Measurements from ENCODE around the gene ARSB.

ARSB gene

DNA sequence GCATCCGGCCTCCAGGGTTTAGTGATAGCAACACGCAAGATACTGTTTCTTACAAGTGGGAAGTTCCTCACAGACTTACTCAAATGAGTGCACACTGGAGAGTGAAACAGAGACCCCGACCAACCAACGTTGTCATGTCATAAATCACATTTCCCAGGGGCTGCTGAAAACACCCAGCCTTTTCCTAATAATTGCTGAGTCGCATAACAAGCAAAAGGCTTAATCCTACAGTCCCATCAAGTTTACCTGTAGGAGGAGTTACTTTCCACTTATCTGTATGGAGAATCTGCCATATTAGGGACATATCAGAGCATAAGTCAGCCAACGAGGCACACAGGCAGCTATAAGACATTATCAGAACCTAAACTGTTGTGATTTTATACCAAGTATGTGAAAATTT lies 180.1 kb downstream of the ARSB start:
- no peak for TF ChIP-seq CTCF (IDR thresholded peaks at IDR 0.05)

DNA sequence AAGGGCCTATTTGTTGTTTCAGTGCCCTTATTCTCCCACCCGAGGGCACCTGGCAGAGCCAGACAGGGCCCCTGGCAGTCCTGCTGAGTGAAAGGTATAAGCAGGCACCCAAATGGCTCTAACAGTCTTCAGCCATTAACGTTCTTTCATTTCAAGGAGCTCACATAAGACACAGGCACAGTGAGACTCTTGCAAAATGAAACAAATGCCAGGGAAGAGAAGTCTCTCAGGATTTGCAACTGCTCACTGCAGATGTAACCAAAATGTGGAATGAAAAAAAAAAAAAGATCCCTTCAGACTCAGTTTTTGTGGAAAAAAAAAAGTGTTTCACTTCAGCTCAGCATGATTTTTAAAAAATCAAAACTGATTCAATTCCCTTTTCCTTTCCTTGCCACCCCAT lies 181.2 kb downstream of the ARSB start:
- TF ChIP-seq CTCF (IDR thresholded peaks at IDR 0.05): no peak

DNA sequence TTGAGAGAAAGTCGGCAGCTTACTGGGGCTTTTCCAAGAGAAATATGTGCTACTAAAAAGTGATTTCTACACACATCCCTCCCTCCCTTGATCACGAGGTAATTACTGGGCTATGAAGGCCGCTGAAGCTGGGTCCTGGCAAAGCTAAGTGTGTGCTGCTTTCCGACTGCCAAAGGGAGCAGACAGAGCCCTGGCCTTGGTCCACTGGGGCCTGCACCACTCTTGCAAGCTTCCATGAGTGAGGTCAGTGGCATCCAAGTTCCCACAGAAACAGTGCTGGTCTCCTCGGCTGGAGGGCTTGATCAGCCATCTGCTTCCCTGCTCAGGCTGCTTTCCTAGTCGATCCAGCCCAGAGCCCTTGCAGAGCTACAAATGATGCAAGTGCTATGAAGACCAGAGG lies 181.8 kb downstream of the ARSB start:
- TF ChIP-seq CTCF (IDR thresholded peaks at IDR 0.05): no peak

DNA sequence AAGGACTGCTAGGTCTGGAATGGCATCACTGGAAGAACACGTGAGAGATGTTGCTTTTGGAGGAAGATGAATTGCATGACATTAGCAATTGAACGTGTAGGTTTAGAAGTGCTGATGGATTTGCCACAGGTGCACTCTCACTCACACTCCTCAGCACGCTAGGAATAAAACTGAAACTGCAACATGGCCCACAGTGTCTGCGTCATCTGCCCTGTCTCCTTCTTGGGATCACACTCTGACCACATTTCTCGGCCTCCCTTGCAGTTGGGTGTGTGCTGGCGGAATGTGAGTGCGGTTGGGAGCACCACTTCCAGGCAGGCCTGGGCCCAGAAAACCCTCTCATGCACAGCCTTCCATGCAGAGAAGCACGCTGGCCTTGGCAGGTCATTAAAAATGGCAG lies 183.7 kb downstream of the ARSB start:
- no peak for TF ChIP-seq CTCF (IDR thresholded peaks at IDR 0.05)

- TF ChIP-seq CTCF (IDR thresholded peaks at IDR 0.05): no peak
Observed at GRCh38 chr5:78799266-78800017, 185.7 kb downstream of the ARSB start.

GRCh38 chr5:78798673-78799029 lies 186.5 kb downstream of the ARSB start:
- no peak for TF ChIP-seq CTCF (IDR thresholded peaks at IDR 0.05)

DNA sequence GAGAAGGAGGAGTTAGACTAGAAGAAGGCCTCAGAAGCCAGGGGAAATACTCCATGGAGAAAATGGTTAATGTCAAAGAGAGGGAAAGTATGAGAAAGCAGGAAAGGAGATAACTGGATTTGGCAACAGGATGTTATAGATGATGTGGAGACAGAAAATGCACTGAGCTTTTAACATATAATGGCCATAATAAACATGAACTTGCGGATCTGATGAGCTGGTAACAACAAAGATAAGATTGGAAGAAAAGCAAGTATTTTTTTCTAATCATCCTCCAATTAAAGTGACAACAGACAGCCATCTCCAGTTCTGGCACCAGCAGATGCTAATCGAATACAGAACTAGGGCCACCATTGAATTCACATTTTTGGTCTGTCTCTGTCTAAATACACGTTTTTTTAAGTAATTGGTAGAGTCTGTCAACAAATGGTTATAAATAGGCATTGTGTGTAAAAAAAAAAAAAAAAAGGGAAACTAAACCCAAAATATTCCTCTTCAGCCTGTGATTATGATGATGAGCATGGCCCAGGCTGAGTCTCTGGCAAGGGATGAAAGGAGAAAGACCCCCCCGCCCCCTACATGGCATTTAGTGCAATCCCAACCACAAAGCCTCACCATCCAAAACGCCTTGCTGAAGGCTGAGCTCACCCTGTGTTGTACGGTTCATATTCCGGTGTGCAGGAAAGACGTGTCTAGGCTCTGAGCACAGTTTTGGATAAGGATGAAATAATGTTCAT lies 187.0 kb downstream of the ARSB start:
- no peak for TF ChIP-seq CTCF (IDR thresholded peaks at IDR 0.05)
